CD14-positive monocyte (primary cell): ENCODE results near the gene SEMA5B. TPM values are rescaled to one million over a fixed set of nuclear protein-coding genes. Genes with fewer than 3 reads are reported as not detected.

Experiments
- DNase-seq, 3 donors: peaks; one replicate each; pipeline ENCODE4 v3.0.0-alpha.2; 2011 to 2022
- H2AFZ ChIP-seq: 2 replicates; pipeline ENCODE4 v1.6.0; 2012; ENCODE audit warnings: mild to moderate bottlenecking, low read depth, low read length, inconsistent platforms; ENCODE audit not compliant: insufficient read depth, poor library complexity, severe bottlenecking
- H3K27ac ChIP-seq, 2 donors: 1 replicate in 1 of 2; 2 replicates in 1 of 2; pipeline ENCODE4 v1.5.1; 2012 to 2013; ENCODE audit warnings: low read length in 2 of 2, control low read depth in 1 of 2, inconsistent platforms in 1 of 2, low read depth in 1 of 2, mild to moderate bottlenecking in 1 of 2
- H3K27me3 ChIP-seq, 2 donors: one replicate each; pipeline versions ENCODE4 v1.6.0 to v1.6.1; 2011 to 2013; ENCODE audit warnings: low read length in 2 of 2; ENCODE audit not compliant: control insufficient read depth in 2 of 2, insufficient read depth in 2 of 2
- H3K36me3 ChIP-seq, 2 donors: replicated peaks in 1 of 2; 1 replicate in 1 of 2; 2 replicates in 1 of 2; pipeline versions ENCODE4 v1.5.1 to v1.6.1; 2012 to 2013; ENCODE audit warnings: low read length in 2 of 2, control low read depth in 1 of 2, inconsistent platforms in 1 of 2, mild to moderate bottlenecking in 1 of 2; ENCODE audit not compliant: insufficient read depth in 2 of 2, control insufficient read depth in 1 of 2
- H3K4me1 ChIP-seq, 2 donors: 1 replicate in 1 of 2; 2 replicates in 1 of 2; pipeline versions ENCODE4 v1.5.1 to v1.6.1; 2012 to 2013; ENCODE audit warnings: low read length in 2 of 2, control low read depth in 1 of 2, inconsistent platforms in 1 of 2, mild to moderate bottlenecking in 1 of 2, moderate library complexity in 1 of 2; ENCODE audit not compliant: insufficient read depth in 2 of 2, control insufficient read depth in 1 of 2
- H3K4me2 ChIP-seq: replicated peaks from 2 replicates; pipeline ENCODE3; 2012; ENCODE audit warnings: low read length, moderate library complexity, mild to moderate bottlenecking; ENCODE audit not compliant: poor library complexity, severe bottlenecking; ENCODE audit errors: extremely low read depth
- H3K4me3 ChIP-seq, 3 experiments: fragments of 200-600 bp in 1 of 3; sonication (generic) in 1 of 3; replicated peaks in 1 of 3; 1 replicate in 2 of 3; 2 replicates in 1 of 3; pipeline ENCODE4 v1.5.1; 2011 to 2013; ENCODE audit warnings: low read length in 3 of 3, mild to moderate bottlenecking in 3 of 3, control low read depth in 2 of 3, low read depth in 2 of 3, inconsistent platforms in 1 of 3, moderate library complexity in 1 of 3
- H3K79me2 ChIP-seq: 2 replicates; pipeline ENCODE4 v1.6.0; 2012; ENCODE audit warnings: mild to moderate bottlenecking, control low read depth, inconsistent platforms, low read length, moderate library complexity; ENCODE audit not compliant: insufficient read depth
- H3K9ac ChIP-seq: 2 replicates; pipeline ENCODE4 v1.6.0; 2017; ENCODE audit warnings: low read length, mild to moderate bottlenecking; ENCODE audit not compliant: insufficient read depth, poor library complexity, severe bottlenecking
- H3K9me3 ChIP-seq, 2 donors: replicated peaks in 1 of 2; 1 replicate in 1 of 2; 2 replicates in 1 of 2; pipeline versions ENCODE4 v1.5.1 to v1.6.1; 2012 to 2013; ENCODE audit warnings: low read length in 2 of 2, control low read depth in 1 of 2; ENCODE audit not compliant: control insufficient read depth in 1 of 2, insufficient read depth in 1 of 2
- H4K20me1 ChIP-seq: 2 replicates; pipeline ENCODE4 v1.6.0; 2012; ENCODE audit warnings: mild to moderate bottlenecking, low read length, control low read depth, moderate library complexity; ENCODE audit not compliant: insufficient read depth
- H3K27ac Mint-ChIP-seq, 7 donors: one replicate each; pipeline ENCODE4 v1.8.0; 2020; ENCODE audit warnings: mild to moderate bottlenecking in 7 of 7, mixed read lengths in 7 of 7, moderate library complexity in 6 of 7, inconsistent platforms in 2 of 7
- H3K27me3 Mint-ChIP-seq, 3 donors: one replicate each; pipeline ENCODE4 v1.8.0; 2021 to 2022; ENCODE audit warnings: low read depth in 3 of 3, mild to moderate bottlenecking in 3 of 3, mixed read lengths in 3 of 3, moderate library complexity in 3 of 3, inconsistent platforms in 1 of 3
- H3K36me3 Mint-ChIP-seq, 2 donors: one replicate each; pipeline ENCODE4 v1.8.0; 2020; ENCODE audit warnings: mixed read lengths in 2 of 2, inconsistent platforms in 1 of 2, mild to moderate bottlenecking in 1 of 2
- H3K4me1 Mint-ChIP-seq: one replicate; pipeline ENCODE4 v1.8.0; 2020; ENCODE audit warnings: mild to moderate bottlenecking, mixed read lengths
- H3K4me3 Mint-ChIP-seq, 2 donors: one replicate each; pipeline ENCODE4 v1.8.0; 2020; ENCODE audit warnings: mild to moderate bottlenecking in 2 of 2, mixed read lengths in 2 of 2, moderate library complexity in 1 of 2
- H3K9me3 Mint-ChIP-seq, 7 donors: one replicate each; pipeline ENCODE4 v1.8.0; 2020 to 2022; ENCODE audit warnings: mixed read lengths in 7 of 7, mild to moderate bottlenecking in 6 of 7, moderate library complexity in 6 of 7, inconsistent platforms in 2 of 7
- CTCF ChIP-seq: fragments of 200-600 bp; IDR thresholded peaks from one replicate; pipeline ENCODE4 v1.8.0; 2022; ENCODE audit warnings: antibody characterized with exemption, mild to moderate bottlenecking
- WGBS: methylation state at CpG from one replicate; pipeline ENCODE4 v1.1.5; 2013; ENCODE audit warnings: missing lambda C conversion rate; ENCODE audit not compliant: insufficient coverage; 5-methylcytosine and 5-hydroxymethylcytosine counted together
- intact Hi-C, 2 donors: fragments of 100-400 bp; cut with micrococcal nuclease; formaldehyde crosslinking; loops; one replicate each; pipeline versions ENCODE4 v1.15.0 to v1.15.1; 2023
- polyA plus RNA-seq, 3 donors: library from polyadenylated mRNA; depleted of rRNA in 1 of 3; unstranded in 2 of 3; stranded (reverse) in 1 of 3; fragments of 300-500 nt in 2 of 3; fragments of >200 nt in 1 of 3; fragmentation: Illumina TruSeq in 2 of 3; gene quantifications; 1 replicate in 2 of 3; 2 replicates in 1 of 3; pipeline ENCODE4 v1.2.3, GENCODE V29; 2012 to 2021

SEMA5B gene
- polyA plus RNA-seq, 3 donors = not detected

- Mint-ChIP-seq H3K27me3 (peaks cover 13 to 24% (median 16%) of the 10 kb centered on the region in 3 donors), H3K9me3 (no peaks in the 10 kb centered on the region), H3K36me3 (no peaks in the 10 kb centered on the region), H3K4me1 (peaks cover 7% of the 10 kb centered on the region), H3K27ac (no peak overlapping the region), H3K4me3 (no peak overlapping the region)
- intact Hi-C loops = no loop called here
- no peak overlapping the region for H3K4me2 ChIP-seq
- no peak overlapping the region for H3K27ac ChIP-seq
- no peak for DNase-seq
- no peak overlapping the region for H3K4me3 ChIP-seq
- H3K9ac ChIP-seq = no peak overlapping the region
- no CpG with 5 or more reads among the region's 3 CpGs for WGBS
- H2AFZ ChIP-seq = no peak overlapping the region
- H4K20me1 ChIP-seq = no peaks in the 10 kb centered on the region
- TF ChIP-seq CTCF = no peak
- H3K27me3 ChIP-seq = peaks cover 0 to 19% of the 10 kb centered on the region in 2 donors
- no peaks in the 10 kb centered on the region for H3K79me2 ChIP-seq
- H3K4me1 ChIP-seq = no peaks in the 10 kb centered on the region
- no peaks in the 10 kb centered on the region for H3K9me3 ChIP-seq
- H3K36me3 ChIP-seq = no peaks in the 10 kb centered on the region
Measured at GRCh38 chr3:122984650-122985049, 42.9 kb downstream of the SEMA5B start.

- no peaks in the 10 kb centered on the region for H3K36me3 Mint-ChIP-seq
- WGBS = 96% methylated on average over 10 of the region's 11 CpGs
- H3K4me1 ChIP-seq = no peaks in the 10 kb centered on the region
- no peaks in the 10 kb centered on the region for H4K20me1 ChIP-seq
- no peak overlapping the region for H3K4me2 ChIP-seq
- H3K79me2 ChIP-seq = no peaks in the 10 kb centered on the region
- H3K4me1 Mint-ChIP-seq = peaks cover 12% of the 10 kb centered on the region
- no peak overlapping the region for H3K9ac ChIP-seq
- H3K4me3 ChIP-seq = no peak overlapping the region
- no peaks in the 10 kb centered on the region for H3K36me3 ChIP-seq
- H3K9me3 Mint-ChIP-seq = no peaks in the 10 kb centered on the region
- intact Hi-C loops = no loop called here
- H3K27ac Mint-ChIP-seq = no peak overlapping the region
- peaks cover 13 to 23% (median 16%) of the 10 kb centered on the region in 3 donors for H3K27me3 Mint-ChIP-seq
- no peak overlapping the region for H3K4me3 Mint-ChIP-seq
- no peak overlapping the region for H2AFZ ChIP-seq
- DNase-seq = no peak
- H3K9me3 ChIP-seq = no peaks in the 10 kb centered on the region
- H3K27ac ChIP-seq = no peak overlapping the region
- peaks cover 0 to 15% of the 10 kb centered on the region in 2 donors for H3K27me3 ChIP-seq
- TF ChIP-seq CTCF = no peak
Measured at GRCh38 chr3:122984007-122984406, 43.6 kb downstream of the SEMA5B start.
